ENCODE results near the gene FAM131A.

FAM131A gene

GRCh38 chr3:184337399-184337714, at the start of gene FAM131A:
TSS of gene FAM131A (plus strand) at chr3:184337600. CDS start at chr3:184337631, 31 bp downstream.
- FAIRE-seq: no peak

- no peak for FAIRE-seq
Observed at GRCh38 chr3:184289426-184289938, 47.9 kb upstream of the FAM131A start.

GRCh38 chr3:184290331-184290730, 47.1 kb upstream of the FAM131A start:
- FAIRE-seq: no peak

- no peak for FAIRE-seq
Observed at GRCh38 chr3:184291044-184291737, 46.2 kb upstream of the FAM131A start.

- no peak for FAIRE-seq
Observed at GRCh38 chr3:184291738-184292445, 45.5 kb upstream of the FAM131A start.

GRCh38 chr3:184295771-184296170, 41.6 kb upstream of the FAM131A start:
- FAIRE-seq: no peak

- no peak for FAIRE-seq
Observed at GRCh38 chr3:184296616-184297015, 40.8 kb upstream of the FAM131A start.

- FAIRE-seq: no peak
Observed at GRCh38 chr3:184298759-184299487, 38.5 kb upstream of the FAM131A start, which contains the start of gene PSMD2. TSS of gene PSMD2 (plus strand) at chr3:184299241. CDS start at chr3:184299267, 26 bp downstream.

- no peak for FAIRE-seq
Observed at GRCh38 chr3:184299488-184300377, 37.7 kb upstream of the FAM131A start.

GRCh38 chr3:184300378-184300720, 37.1 kb upstream of the FAM131A start:
- FAIRE-seq: no peak

- FAIRE-seq: no peak
Observed at GRCh38 chr3:184305577-184305976, 31.8 kb upstream of the FAM131A start.

GRCh38 chr3:184306341-184306972, 30.9 kb upstream of the FAM131A start:
- no peak for FAIRE-seq

GRCh38 chr3:184307915-184308314, 29.5 kb upstream of the FAM131A start:
- no peak for FAIRE-seq

- FAIRE-seq: no peak
Observed at GRCh38 chr3:184308744-184309143, 28.7 kb upstream of the FAM131A start.

GRCh38 chr3:184311633-184312032, 25.8 kb upstream of the FAM131A start:
- FAIRE-seq: no peak

- no peak for FAIRE-seq
Observed at GRCh38 chr3:184314363-184314699, 23.1 kb upstream of the FAM131A start, which contains the start of gene EIF4G1. TSS of gene EIF4G1 (plus strand) at chr3:184314606. CDS start at chr3:184315797, 1,191 bp downstream.

- FAIRE-seq: no peak
Observed at GRCh38 chr3:184314700-184315542, 22.5 kb upstream of the FAM131A start.

- no peak for FAIRE-seq
Observed at GRCh38 chr3:184315543-184315867, 21.9 kb upstream of the FAM131A start.

- FAIRE-seq: no peak
Observed at GRCh38 chr3:184315871-184316661, 21.3 kb upstream of the FAM131A start.

GRCh38 chr3:184316792-184317191, 20.6 kb upstream of the FAM131A start:
- no peak for FAIRE-seq

Measured in A204.1 (cell line).